A549 (cell line): Measurements from ENCODE around the gene C8B.

Source experiments
- EP300 ChIP-seq, 2 experiments: fragments of >200 bp; sonication (Bioruptor Twin); formaldehyde crosslinking; IDR thresholded peaks; 2 replicates in 1 of 2; 3 replicates in 1 of 2; pipeline ENCODE4 v1.6.1; 2016 to 2017
- KDM5A ChIP-seq: fragments of 200-600 bp; sonication (generic); IDR thresholded peaks from 2 replicates; pipeline ENCODE4 v1.6.1; 2016; ENCODE audit warnings: antibody characterized with exemption, mild to moderate bottlenecking
- MYC ChIP-seq: IDR thresholded peaks from 2 replicates; pipeline ENCODE4 v1.6.1; 2012; ENCODE audit warnings: mild to moderate bottlenecking, inconsistent platforms, low read length, improper control_type of control experiment, borderline replicate concordance
- POLR2A ChIP-seq: IDR thresholded peaks from 2 replicates; pipeline ENCODE4 v1.6.1; 2012; ENCODE audit warnings: mild to moderate bottlenecking, low read length
- RAD21 ChIP-seq, 2 experiments: fragments of >200 bp in 1 of 2; sonication (Bioruptor Twin) in 1 of 2; formaldehyde crosslinking in 1 of 2; IDR thresholded peaks in 1 of 2; conservative IDR thresholded peaks in 1 of 2; 2 replicates in 1 of 2; 3 replicates in 1 of 2; pipeline ENCODE4 v1.6.1; 2012 to 2018; ENCODE audit warnings: inconsistent platforms in 1 of 2
- TF ChIP-seq, protein P1 (sequence below): fragments of >200 bp; sonication (Bioruptor Twin); formaldehyde crosslinking; IDR thresholded peaks from 3 replicates; pipeline ENCODE4 v1.5.1; 2016
- TF ChIP-seq, protein P2 (sequence below): IDR thresholded peaks from 2 replicates; pipeline ENCODE4 v1.6.1; 2012
- TF ChIP-seq, protein P3 (sequence below): fragments of 250-450 bp; sonication (Bioruptor Pico); IDR thresholded peaks from 2 replicates; pipeline ENCODE4 v1.5.0; 2021; ENCODE audit warnings: mild to moderate bottlenecking, moderate library complexity, borderline replicate concordance

DNA sequence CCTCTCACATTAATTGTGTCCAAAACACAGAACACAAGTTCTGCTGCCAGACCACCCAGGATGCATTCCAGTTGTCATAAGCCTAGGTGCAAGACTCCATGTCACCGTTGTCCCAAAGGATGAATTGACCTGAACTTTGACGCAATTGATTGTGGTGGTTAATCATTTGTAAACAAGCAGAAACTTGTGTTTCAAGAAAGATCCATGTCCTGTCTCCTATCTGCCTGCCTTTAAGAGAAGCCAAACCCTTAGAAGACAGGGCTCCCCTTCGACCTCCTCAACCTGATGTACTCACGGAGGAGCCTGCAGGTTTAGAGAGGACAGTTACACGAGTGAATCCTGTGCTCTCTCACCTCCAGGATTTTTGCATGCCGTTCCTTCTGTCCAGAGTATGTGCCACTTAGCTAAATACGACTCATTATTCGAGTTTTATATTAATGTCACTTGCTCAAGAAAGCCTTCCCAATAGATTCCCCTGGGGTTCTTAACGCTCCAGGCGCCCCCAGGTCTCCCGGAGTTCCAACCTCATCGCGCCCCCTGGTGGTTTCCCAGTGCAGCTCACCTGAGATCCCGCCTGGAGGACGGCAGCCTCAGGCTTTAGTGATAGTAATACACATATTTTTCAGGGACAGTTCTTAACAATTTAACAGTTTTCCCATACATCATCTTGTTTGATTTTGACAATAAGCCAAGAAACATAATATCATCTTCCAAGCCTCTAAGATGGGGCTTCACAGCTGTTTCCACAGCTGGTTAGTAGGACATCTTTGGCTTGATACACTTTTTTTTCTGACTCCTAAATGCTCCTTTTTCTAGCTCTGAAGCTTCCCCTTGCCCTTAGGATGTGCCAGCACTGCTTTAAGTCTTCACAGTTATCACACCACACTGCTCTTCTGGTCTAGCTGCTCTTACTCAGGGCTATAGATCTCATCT is 2.4 kb upstream of the C8B start:
- TF ChIP-seq POLR2A, result no peak
- TF ChIP-seq EP300 (IDR thresholded peaks at IDR 0.05), result no peak
- TF ChIP-seq, protein P1, sequence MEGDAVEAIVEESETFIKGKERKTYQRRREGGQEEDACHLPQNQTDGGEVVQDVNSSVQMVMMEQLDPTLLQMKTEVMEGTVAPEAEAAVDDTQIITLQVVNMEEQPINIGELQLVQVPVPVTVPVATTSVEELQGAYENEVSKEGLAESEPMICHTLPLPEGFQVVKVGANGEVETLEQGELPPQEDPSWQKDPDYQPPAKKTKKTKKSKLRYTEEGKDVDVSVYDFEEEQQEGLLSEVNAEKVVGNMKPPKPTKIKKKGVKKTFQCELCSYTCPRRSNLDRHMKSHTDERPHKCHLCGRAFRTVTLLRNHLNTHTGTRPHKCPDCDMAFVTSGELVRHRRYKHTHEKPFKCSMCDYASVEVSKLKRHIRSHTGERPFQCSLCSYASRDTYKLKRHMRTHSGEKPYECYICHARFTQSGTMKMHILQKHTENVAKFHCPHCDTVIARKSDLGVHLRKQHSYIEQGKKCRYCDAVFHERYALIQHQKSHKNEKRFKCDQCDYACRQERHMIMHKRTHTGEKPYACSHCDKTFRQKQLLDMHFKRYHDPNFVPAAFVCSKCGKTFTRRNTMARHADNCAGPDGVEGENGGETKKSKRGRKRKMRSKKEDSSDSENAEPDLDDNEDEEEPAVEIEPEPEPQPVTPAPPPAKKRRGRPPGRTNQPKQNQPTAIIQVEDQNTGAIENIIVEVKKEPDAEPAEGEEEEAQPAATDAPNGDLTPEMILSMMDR, result peak; percentile 27; the same call in 2 of the 3 replicates
- no peak for TF ChIP-seq MYC
- TF ChIP-seq, protein P2, sequence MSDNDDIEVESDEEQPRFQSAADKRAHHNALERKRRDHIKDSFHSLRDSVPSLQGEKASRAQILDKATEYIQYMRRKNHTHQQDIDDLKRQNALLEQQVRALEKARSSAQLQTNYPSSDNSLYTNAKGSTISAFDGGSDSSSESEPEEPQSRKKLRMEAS, result no peak
- peak in 1 of 2 experiments; percentile 25; a peak in 1 of 5 replicates for TF ChIP-seq RAD21 (conservative IDR thresholded peaks at IDR 0.05 in 1 of 2, IDR thresholded peaks at IDR 0.05 in 1 of 2)
- TF ChIP-seq, protein P3, sequence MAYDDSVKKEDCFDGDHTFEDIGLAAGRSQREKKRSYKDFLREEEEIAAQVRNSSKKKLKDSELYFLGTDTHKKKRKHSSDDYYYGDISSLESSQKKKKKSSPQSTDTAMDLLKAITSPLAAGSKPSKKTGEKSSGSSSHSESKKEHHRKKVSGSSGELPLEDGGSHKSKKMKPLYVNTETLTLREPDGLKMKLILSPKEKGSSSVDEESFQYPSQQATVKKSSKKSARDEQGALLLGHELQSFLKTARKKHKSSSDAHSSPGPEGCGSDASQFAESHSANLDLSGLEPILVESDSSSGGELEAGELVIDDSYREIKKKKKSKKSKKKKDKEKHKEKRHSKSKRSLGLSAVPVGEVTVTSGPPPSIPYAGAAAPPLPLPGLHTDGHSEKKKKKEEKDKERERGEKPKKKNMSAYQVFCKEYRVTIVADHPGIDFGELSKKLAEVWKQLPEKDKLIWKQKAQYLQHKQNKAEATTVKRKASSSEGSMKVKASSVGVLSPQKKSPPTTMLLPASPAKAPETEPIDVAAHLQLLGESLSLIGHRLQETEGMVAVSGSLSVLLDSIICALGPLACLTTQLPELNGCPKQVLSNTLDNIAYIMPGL, result no peak
- no peak for TF ChIP-seq KDM5A
